ENCODE measurements around the gene ESRRG. TPM values are rescaled to one million over a fixed set of nuclear protein-coding genes. Genes with fewer than 3 reads are reported as not detected.

The ESRRG gene
- total and polyA plus RNA-seq, 4 donors = 0.07 to 0.47 (median 0.20) TPM

GRCh38 chr1:216721062-216721461, 2.2 kb downstream of the ESRRG start:
- Histone ChIP-seq H3K4me3 (ENCODE audit: low read depth in 1 of 3, low read length in 3 of 3) (no peak overlapping the region), H3K27ac (ENCODE audit: low read depth in 1 of 2, low read length in 2 of 2) (no peak overlapping the region)

GRCh38 chr1:216711712-216712111, 11.5 kb downstream of the ESRRG start:
- DNase-seq (ENCODE audit: low spot score) = no peak
- Histone ChIP-seq H3K9ac (ENCODE audit: low read depth in 1 of 2, low read length in 2 of 2) (no peak overlapping the region), H3K27ac (ENCODE audit: low read depth in 1 of 2, low read length in 2 of 2) (no peak overlapping the region), H3K9me3 (ENCODE audit: control insufficient read depth in 4 of 4, low read length in 3 of 4) (no peaks in the 10 kb centered on the region), H3K36me3 (ENCODE audit: control insufficient read depth in 4 of 4, insufficient read depth in 3 of 4, low read depth in 1 of 4, low read length in 3 of 4) (no peaks in the 10 kb centered on the region), H3K4me3 (ENCODE audit: low read depth in 1 of 3, low read length in 3 of 3) (no peak overlapping the region), H3K4me1 (ENCODE audit: control insufficient read depth in 4 of 4, insufficient read depth in 4 of 4, low read length in 3 of 4) (no peaks in the 10 kb centered on the region), H3K27me3 (ENCODE audit: control insufficient read depth in 4 of 4, insufficient read depth in 4 of 4, low read length in 3 of 4) (peaks cover 0 to 6% (median 0%) of the 10 kb centered on the region in 4 donors)
- TF ChIP-seq CTCF (IDR thresholded peaks at IDR 0.05; ENCODE audit: low read depth, low read length, missing input control) = no peak
- TF ChIP-seq NR2F2 (IDR thresholded peaks at IDR 0.05) = no peak
- no peak for TF ChIP-seq YY1 (IDR thresholded peaks at IDR 0.05)
- no peak for TF ChIP-seq GABPA (IDR thresholded peaks at IDR 0.05 in 1 of 2, conservative IDR thresholded peaks at IDR 0.05 in 1 of 2)
- TF ChIP-seq RAD21 (IDR thresholded peaks at IDR 0.05) = no peak
- TF ChIP-seq MAX (IDR thresholded peaks at IDR 0.05) = no peak
- TF ChIP-seq REST (IDR thresholded peaks at IDR 0.05) = no peak
- no peak for TF ChIP-seq ATF3 (IDR thresholded peaks at IDR 0.05)
- no peak for TF ChIP-seq HNF4A (conservative IDR thresholded peaks at IDR 0.05)
- TF ChIP-seq FOXA1 (IDR thresholded peaks at IDR 0.05) = no peak
- TF ChIP-seq EGR1 (IDR thresholded peaks at IDR 0.05; ENCODE audit: low read depth in 2 of 2) = no peak
- TF ChIP-seq ZBTB33 (IDR thresholded peaks at IDR 0.05) = no peak
- no peak for TF ChIP-seq TAF1 (conservative IDR thresholded peaks at IDR 0.05)
- TF ChIP-seq SP1 (IDR thresholded peaks at IDR 0.05) = no peak
- no peak for TF ChIP-seq FOXA2 (IDR thresholded peaks at IDR 0.05)
- no peak for TF ChIP-seq RXRA (IDR thresholded peaks at IDR 0.05)
- no peak for TF ChIP-seq HNF4G (IDR thresholded peaks at IDR 0.05)

More at GRCh38 chr1:216721062-216721461, 2.2 kb downstream of the ESRRG start:
- Histone ChIP-seq H3K9me3 (ENCODE audit: control insufficient read depth in 4 of 4, low read length in 3 of 4) (no peaks in the 10 kb centered on the region), H3K27me3 (ENCODE audit: control insufficient read depth in 4 of 4, insufficient read depth in 4 of 4, low read length in 3 of 4) (peaks cover 0 to 4% (median 4%) of the 10 kb centered on the region in 4 donors), H3K9ac (ENCODE audit: low read depth in 1 of 2, low read length in 2 of 2) (no peak overlapping the region), H3K4me1 (ENCODE audit: control insufficient read depth in 4 of 4, insufficient read depth in 4 of 4, low read length in 3 of 4) (peaks cover 0 to 11% (median 5%) of the 10 kb centered on the region in 4 donors), H3K36me3 (ENCODE audit: control insufficient read depth in 4 of 4, insufficient read depth in 3 of 4, low read depth in 1 of 4, low read length in 3 of 4) (no peaks in the 10 kb centered on the region)
- 68% methylated on average over 5 of the region's 5 CpGs for WGBS
- no peak for DNase-seq (ENCODE audit: low spot score)
- TF ChIP-seq MAX (IDR thresholded peaks at IDR 0.05) (no peak), ZBTB33 (IDR thresholded peaks at IDR 0.05) (no peak), EGR1 (IDR thresholded peaks at IDR 0.05; ENCODE audit: low read depth in 2 of 2) (no peak), FOXA2 (IDR thresholded peaks at IDR 0.05) (no peak), NR2F2 (IDR thresholded peaks at IDR 0.05) (no peak), FOXA1 (IDR thresholded peaks at IDR 0.05) (no peak), RAD21 (IDR thresholded peaks at IDR 0.05) (no peak), SP1 (IDR thresholded peaks at IDR 0.05) (no peak), RXRA (IDR thresholded peaks at IDR 0.05) (no peak), ATF3 (IDR thresholded peaks at IDR 0.05) (no peak)
